Stimulated activated effector memory CD8-positive, alpha-beta T cell treated with anti-CD3 and anti-CD28 coated beads, Interleukin-12 subunit alpha, Interleukin-12 subunit beta, amount 100 ng/mL, for 72 hours (primary cell): ENCODE data around the gene DDX51.
A peak's percentile ranks its signal among the peaks of the same experiment; 100 is the strongest.

Source experiments
- ATAC-seq: fragments of 150-1000 bp; cut with Tn5 transposase; 2 replicates; pipeline ENCODE4 v1.10.0; 2021
- DNase-seq, 2 donors: peaks; one replicate each; pipeline ENCODE4 v3.0.0; 2021 to 2022; ENCODE audit warnings: low spot score in 2 of 2
- H3K27ac Mint-ChIP-seq: one replicate; pipeline ENCODE4 v1.8.0; 2022; ENCODE audit warnings: mild to moderate bottlenecking, mixed read lengths
- H3K36me3 Mint-ChIP-seq: one replicate; pipeline ENCODE4 v1.8.0; 2022; ENCODE audit warnings: mild to moderate bottlenecking, mixed read lengths
- H3K4me1 Mint-ChIP-seq: one replicate; pipeline ENCODE4 v1.8.0; 2022; ENCODE audit warnings: mixed read lengths
- H3K4me3 Mint-ChIP-seq: one replicate; pipeline ENCODE4 v1.8.0; 2022; ENCODE audit warnings: mild to moderate bottlenecking, mixed read lengths
- H3K9me3 Mint-ChIP-seq: one replicate; pipeline ENCODE4 v1.8.0; 2022; ENCODE audit warnings: mixed read lengths

The DDX51 gene

GRCh38 chr12:132131952-132132351, 12.2 kb downstream of the DDX51 start:
- H3K27ac Mint-ChIP-seq = no peak overlapping the region
- DNase-seq (no peak), ATAC-seq (no peak)
- peaks cover 3% of the 10 kb centered on the region for H3K9me3 Mint-ChIP-seq
- no peak overlapping the region for H3K4me3 Mint-ChIP-seq
- H3K36me3 Mint-ChIP-seq = peaks cover 15% of the 10 kb centered on the region
- no peaks in the 10 kb centered on the region for H3K4me1 Mint-ChIP-seq

GRCh38 chr12:132131229-132131628, 12.9 kb downstream of the DDX51 start:
- H3K36me3 Mint-ChIP-seq = peaks cover 22% of the 10 kb centered on the region
- ATAC-seq (no peak), DNase-seq (no peak)
- peaks cover 3% of the 10 kb centered on the region for H3K9me3 Mint-ChIP-seq
- H3K4me1 Mint-ChIP-seq = no peaks in the 10 kb centered on the region
- no peak overlapping the region for H3K4me3 Mint-ChIP-seq
- no peak overlapping the region for H3K27ac Mint-ChIP-seq

- Mint-ChIP-seq H3K27ac (no peak overlapping the region), H3K4me1 (no peaks in the 10 kb centered on the region), H3K36me3 (peaks cover 28% of the 10 kb centered on the region), H3K9me3 (peaks cover 3% of the 10 kb centered on the region), H3K4me3 (no peak overlapping the region)
- no peak for ATAC-seq
- DNase-seq = no peak
These were observed 13.4 kb downstream of the DDX51 start for GRCh38 chr12:132130690-132131089.

- Mint-ChIP-seq H3K4me1 (no peaks in the 10 kb centered on the region), H3K9me3 (peaks cover 3% of the 10 kb centered on the region), H3K36me3 (peaks cover 43% of the 10 kb centered on the region), H3K27ac (no peak overlapping the region), H3K4me3 (no peak overlapping the region)
- ATAC-seq = no peak
- DNase-seq = no peak
These were observed 15.1 kb downstream of the DDX51 start for GRCh38 chr12:132129007-132129406.

- Mint-ChIP-seq H3K27ac (no peak overlapping the region), H3K9me3 (peaks cover 3% of the 10 kb centered on the region), H3K4me3 (no peak overlapping the region), H3K36me3 (peaks cover 50% of the 10 kb centered on the region), H3K4me1 (no peaks in the 10 kb centered on the region)
- DNase-seq (no peak), ATAC-seq (no peak)
These were observed 17.1 kb downstream of the DDX51 start for GRCh38 chr12:132127041-132127440.

GRCh38 chr12:132125736-132126135, 18.4 kb downstream of the DDX51 start:
- Mint-ChIP-seq H3K36me3 (peaks cover 58% of the 10 kb centered on the region), H3K4me3 (no peak overlapping the region), H3K27ac (no peak overlapping the region), H3K9me3 (peaks cover 3% of the 10 kb centered on the region), H3K4me1 (no peaks in the 10 kb centered on the region)
- DNase-seq (no peak), ATAC-seq (no peak)

GRCh38 chr12:132124766-132125425, 19.2 kb downstream of the DDX51 start:
- DNase-seq (no peak), ATAC-seq (no peak)
- no peak overlapping the region for H3K27ac Mint-ChIP-seq
- H3K4me1 Mint-ChIP-seq = no peaks in the 10 kb centered on the region
- H3K36me3 Mint-ChIP-seq = peaks cover 65% of the 10 kb centered on the region
- H3K9me3 Mint-ChIP-seq = peaks cover 3% of the 10 kb centered on the region
- H3K4me3 Mint-ChIP-seq = no peak overlapping the region

- DNase-seq = no peak
- no peaks in the 10 kb centered on the region for H3K4me1 Mint-ChIP-seq
- no peak for ATAC-seq
- H3K9me3 Mint-ChIP-seq = peaks cover 3% of the 10 kb centered on the region
- peak overlapping the region; percentile 5 for H3K27ac Mint-ChIP-seq
- peaks cover 70% of the 10 kb centered on the region for H3K36me3 Mint-ChIP-seq
- no peak overlapping the region for H3K4me3 Mint-ChIP-seq
These were observed 20.0 kb downstream of the DDX51 start for GRCh38 chr12:132123970-132124765.

GRCh38 chr12:132121283-132121682, 22.8 kb downstream of the DDX51 start:
- peaks cover 49% of the 10 kb centered on the region for H3K36me3 Mint-ChIP-seq

GRCh38 chr12:132118876-132119275, 25.2 kb downstream of the DDX51 start:
- ATAC-seq (no peak), DNase-seq (no peak)
- peaks cover 47% of the 10 kb centered on the region for H3K36me3 Mint-ChIP-seq
- H3K27ac Mint-ChIP-seq = no peak overlapping the region
- no peaks in the 10 kb centered on the region for H3K9me3 Mint-ChIP-seq
- no peak overlapping the region for H3K4me3 Mint-ChIP-seq
- no peaks in the 10 kb centered on the region for H3K4me1 Mint-ChIP-seq

More at GRCh38 chr12:132121283-132121682, 22.8 kb downstream of the DDX51 start:
- ATAC-seq = no peak
- Mint-ChIP-seq H3K4me3 (no peak overlapping the region), H3K4me1 (no peaks in the 10 kb centered on the region), H3K27ac (no peak overlapping the region), H3K9me3 (no peaks in the 10 kb centered on the region)
- no peak for DNase-seq

- Mint-ChIP-seq H3K36me3 (peaks cover 55% of the 10 kb centered on the region), H3K9me3 (no peaks in the 10 kb centered on the region), H3K4me3 (no peak overlapping the region), H3K27ac (no peak overlapping the region), H3K4me1 (no peaks in the 10 kb centered on the region)
- peak; percentile 47 for ATAC-seq
- DNase-seq = no peak
These were observed 26.6 kb downstream of the DDX51 start for GRCh38 chr12:132117558-132117875.

- H3K36me3 Mint-ChIP-seq = peaks cover 59% of the 10 kb centered on the region
- no peak for DNase-seq
- no peak overlapping the region for H3K27ac Mint-ChIP-seq
These were observed 27.2 kb downstream of the DDX51 start for GRCh38 chr12:132116709-132117557.

GRCh38 chr12:132115500-132115899, 28.6 kb downstream of the DDX51 start:
- DNase-seq (no peak), ATAC-seq (no peak)
- H3K27ac Mint-ChIP-seq = no peak overlapping the region
- H3K9me3 Mint-ChIP-seq = no peaks in the 10 kb centered on the region
- peaks cover 64% of the 10 kb centered on the region for H3K36me3 Mint-ChIP-seq
- no peak overlapping the region for H3K4me3 Mint-ChIP-seq
- H3K4me1 Mint-ChIP-seq = no peaks in the 10 kb centered on the region

More at GRCh38 chr12:132116709-132117557, 27.2 kb downstream of the DDX51 start:
- Mint-ChIP-seq H3K4me1 (no peaks in the 10 kb centered on the region), H3K9me3 (no peaks in the 10 kb centered on the region), H3K4me3 (no peak overlapping the region)
- ATAC-seq = peak; percentile 19

GRCh38 chr12:132114667-132115066, 29.5 kb downstream of the DDX51 start:
- H3K4me1 Mint-ChIP-seq = no peaks in the 10 kb centered on the region
- ATAC-seq = no peak
- no peak overlapping the region for H3K27ac Mint-ChIP-seq

GRCh38 chr12:132111654-132112304, 32.3 kb downstream of the DDX51 start:
- Mint-ChIP-seq H3K9me3 (no peaks in the 10 kb centered on the region), H3K4me3 (no peak overlapping the region), H3K27ac (no peak overlapping the region), H3K4me1 (no peaks in the 10 kb centered on the region), H3K36me3 (peaks cover 73% of the 10 kb centered on the region)
- no peak for ATAC-seq
- DNase-seq = no peak

More at GRCh38 chr12:132114667-132115066, 29.5 kb downstream of the DDX51 start:
- Mint-ChIP-seq H3K4me3 (no peak overlapping the region), H3K36me3 (peaks cover 58% of the 10 kb centered on the region), H3K9me3 (no peaks in the 10 kb centered on the region)
- no peak for DNase-seq
